Activated T-helper 9 cell treated with anti-CD3 and anti-CD28 coated beads, Interleukin-2, amount 50 U/mL, for 16 hours (primary cell): ENCODE results near the gene INKA1.
"Not testable (repeated sequence)": the region's sequence is repeated elsewhere in the genome, so short reads cannot be mapped to it uniquely, and the experiment has no call there.

Experiments
- DNase-seq: peaks from one replicate; pipeline ENCODE4 v3.0.0-alpha.2; 2020; ENCODE audit warnings: low read depth

Gene INKA1

GRCh38 chr3:49807431-49808114, 4.5 kb downstream of the INKA1 start:
- no peak for DNase-seq

GRCh38 chr3:49812916-49813496, 9.9 kb downstream of the INKA1 start:
- no peak for DNase-seq

GRCh38 chr3:49813497-49814174, 10.6 kb downstream of the INKA1 start, which contains the start of gene UBA7:
Gene UBA7, minus strand, starts transcription at chr3:49813953. Its CDS starts 166 bp downstream, at chr3:49813787.
- DNase-seq: no peak

GRCh38 chr3:49823131-49823530, 20.1 kb downstream of the INKA1 start:
- not testable (repeated sequence) for DNase-seq

- DNase-seq: no peak
Observed at GRCh38 chr3:49826016-49826415, 23.0 kb downstream of the INKA1 start.

GRCh38 chr3:49831341-49831740, 28.3 kb downstream of the INKA1 start:
- no peak for DNase-seq

GRCh38 chr3:49839193-49839809, 36.2 kb downstream of the INKA1 start:
- DNase-seq: peak; percentile 63

GRCh38 chr3:49840388-49840787, 37.3 kb downstream of the INKA1 start:
- DNase-seq: no peak

- no peak for DNase-seq
Observed at GRCh38 chr3:49841126-49841696, 38.1 kb downstream of the INKA1 start.

GRCh38 chr3:49841806-49842205, 38.7 kb downstream of the INKA1 start:
- no peak for DNase-seq

- DNase-seq: no peak
Observed at GRCh38 chr3:49842843-49843517, 39.9 kb downstream of the INKA1 start.

- no peak for DNase-seq
Observed at GRCh38 chr3:49844464-49845183, 41.6 kb downstream of the INKA1 start.

- no peak for DNase-seq
Observed at GRCh38 chr3:49845694-49846093, 42.6 kb downstream of the INKA1 start.
